H1 (cell line): ENCODE data around the gene TP53BP1. TPM values are rescaled to one million over a fixed set of nuclear protein-coding genes. Genes with fewer than 3 reads are reported as not detected.

ENCODE experiments used
- CTCF ChIA-PET: fragments of 300-600 bp; sonication (Branson Sonifier 250); formaldehyde crosslinking; loops from one replicate; lab custom pipeline; 2021; ENCODE audit not compliant: partially characterized antibody; lab: Charles Lee
- POLR2A ChIA-PET: fragments of 300-600 bp; sonication (Branson Sonifier 250); formaldehyde crosslinking; loops from one replicate; lab custom pipeline; 2021; ENCODE audit warnings: inconsistent platforms; ENCODE audit not compliant: partially characterized antibody; lab: Charles Lee
- DNase-seq, 2 experiments: peaks; one replicate each; pipeline versions ENCODE4 v3.0.0 to v3.0.0-alpha.2; 2010 to 2022; ENCODE audit warnings: low spot score in 2 of 2, low read depth in 1 of 2, mixed read lengths in 1 of 2
- FAIRE-seq: peaks from 2 replicates; lab custom pipeline; 2011; peaks lifted over from hg19 to GRCh38; lab: Jason Lieb, UNC
- H2AFZ ChIP-seq: 2 replicates; pipeline ENCODE4 v1.8.1; 2012; ENCODE audit warnings: low read length, inconsistent platforms
- H2AK5ac ChIP-seq: 2 replicates; pipeline ENCODE4 v1.6.1; 2013; ENCODE audit warnings: low read depth, low read length
- H2BK120ac ChIP-seq: replicated peaks from 2 replicates; pipeline ENCODE3; 2013; ENCODE audit warnings: low read depth, low read length, inconsistent platforms
- H2BK12ac ChIP-seq: 2 replicates; pipeline ENCODE4 v1.6.1; 2013; ENCODE audit warnings: low read depth, low read length
- H2BK15ac ChIP-seq: 2 replicates; pipeline ENCODE4 v1.6.1; 2013; ENCODE audit warnings: low read length
- H2BK20ac ChIP-seq: 2 replicates; pipeline ENCODE4 v1.6.1; 2013; ENCODE audit warnings: low read length
- H2BK5ac ChIP-seq: 2 replicates; pipeline ENCODE4 v1.6.1; 2013; ENCODE audit warnings: low read depth, low read length
- H3K14ac ChIP-seq: 2 replicates; pipeline ENCODE4 v1.6.1; 2013; ENCODE audit warnings: inconsistent platforms; ENCODE audit not compliant: insufficient read length
- H3K18ac ChIP-seq: 2 replicates; pipeline ENCODE4 v1.6.1; 2013; ENCODE audit warnings: low read length; ENCODE audit errors: extremely low read depth
- H3K23ac ChIP-seq: 2 replicates; pipeline ENCODE4 v1.6.1; 2013; ENCODE audit warnings: inconsistent platforms; ENCODE audit not compliant: insufficient read length
- H3K23me2 ChIP-seq: 2 replicates; pipeline ENCODE4 v1.6.1; 2013; ENCODE audit warnings: low read depth, low read length
- H3K27ac ChIP-seq: 2 replicates; pipeline ENCODE4 v1.6.1; 2011; ENCODE audit warnings: low read depth, low read length, inconsistent platforms
- H3K27me3 ChIP-seq, 4 experiments: replicated peaks in 1 of 4; 1 replicate in 1 of 4; 2 replicates in 3 of 4; pipeline versions ENCODE4 v1.6.1 to v1.8.1; 2011 to 2013; ENCODE audit warnings: low read length in 3 of 4, mild to moderate bottlenecking in 3 of 4, inconsistent platforms in 2 of 4, mixed read lengths in 2 of 4, moderate library complexity in 1 of 4; ENCODE audit not compliant: control insufficient read depth in 3 of 4, insufficient read depth in 3 of 4; ENCODE audit errors: extremely low read depth in 1 of 4
- H3K36me3 ChIP-seq, 4 experiments: 2 replicates each; pipeline versions ENCODE4 v1.6.1 to v1.8.1; 2011 to 2013; ENCODE audit warnings: mild to moderate bottlenecking in 4 of 4, low read length in 3 of 4, moderate library complexity in 2 of 4, control low read depth in 1 of 4, inconsistent platforms in 1 of 4; ENCODE audit not compliant: insufficient read depth in 4 of 4, control insufficient read depth in 2 of 4
- H3K4ac ChIP-seq: replicated peaks from 2 replicates; pipeline ENCODE3; 2013; ENCODE audit warnings: low read length, low read depth, mixed read lengths, inconsistent platforms; ENCODE audit not compliant: insufficient read length
- H3K4me1 ChIP-seq, 4 experiments: replicated peaks in 1 of 4; 1 replicate in 1 of 4; 2 replicates in 3 of 4; pipeline versions ENCODE4 v1.6.1 to v1.8.1; 2011 to 2013; ENCODE audit warnings: low read length in 3 of 4, inconsistent platforms in 2 of 4, mixed read lengths in 1 of 4; ENCODE audit not compliant: insufficient read depth in 4 of 4, control insufficient read depth in 3 of 4
- H3K4me2 ChIP-seq, 2 experiments: 2 replicates each; pipeline versions ENCODE4 v1.6.1 to v1.8.1; 2011 to 2013; ENCODE audit warnings: low read depth in 2 of 2, low read length in 2 of 2, control low read depth in 1 of 2, inconsistent platforms in 1 of 2, mild to moderate bottlenecking in 1 of 2; ENCODE audit not compliant: insufficient read depth in 1 of 2
- H3K4me3 ChIP-seq, 4 experiments: fragments of 200-600, 300-600 bp in 1 of 4; sonication (generic), shearing (Covaris generic), sonication (Bioruptor Twin) in 1 of 4; 2 replicates each; pipeline versions ENCODE4 v1.5.1 to v1.8.1; 2011 to 2016; ENCODE audit warnings: low read length in 4 of 4, low read depth in 3 of 4, control low read depth in 2 of 4, inconsistent platforms in 2 of 4, mild to moderate bottlenecking in 2 of 4, mixed read lengths in 1 of 4, moderate library complexity in 1 of 4; ENCODE audit not compliant: insufficient read depth in 2 of 4; ENCODE audit errors: extremely low read depth in 1 of 4
- H3K56ac ChIP-seq: replicated peaks from 2 replicates; pipeline ENCODE3; 2013; ENCODE audit warnings: low read depth, mild to moderate bottlenecking, mixed read lengths, low read length, inconsistent platforms; ENCODE audit not compliant: insufficient read length
- H3K79me1 ChIP-seq: 2 replicates; pipeline ENCODE4 v1.6.1; 2013; ENCODE audit warnings: low read depth, low read length, control low read depth
- H3K79me2 ChIP-seq, 2 experiments: 2 replicates each; pipeline versions ENCODE4 v1.6.1 to v1.8.1; 2012 to 2013; ENCODE audit warnings: low read length in 2 of 2, mild to moderate bottlenecking in 2 of 2, inconsistent platforms in 1 of 2; ENCODE audit not compliant: insufficient read depth in 2 of 2, control insufficient read depth in 1 of 2
- H3K9ac ChIP-seq, 4 experiments: replicated peaks in 1 of 4; 1 replicate in 1 of 4; 2 replicates in 3 of 4; pipeline versions ENCODE4 v1.6.1 to v1.8.1; 2011 to 2013; ENCODE audit warnings: low read depth in 3 of 4, low read length in 3 of 4, control low read depth in 2 of 4, mild to moderate bottlenecking in 2 of 4, moderate library complexity in 2 of 4, inconsistent platforms in 1 of 4; ENCODE audit errors: extremely low read depth in 1 of 4
- H3K9me3 ChIP-seq, 2 experiments: 2 replicates each; pipeline versions ENCODE4 v1.6.1 to v1.8.1; 2012 to 2013; ENCODE audit warnings: mild to moderate bottlenecking in 2 of 2, moderate library complexity in 2 of 2, control low read depth in 1 of 2, inconsistent platforms in 1 of 2, low read depth in 1 of 2, low read length in 1 of 2, mixed read lengths in 1 of 2; ENCODE audit not compliant: insufficient read depth in 2 of 2
- H4K20me1 ChIP-seq, 2 experiments: replicated peaks in 1 of 2; 2 replicates each; pipeline versions ENCODE3 to v1.8.1; 2011 to 2013; ENCODE audit warnings: inconsistent platforms in 2 of 2, low read length in 2 of 2, mild to moderate bottlenecking in 1 of 2; ENCODE audit not compliant: insufficient read depth in 2 of 2, control insufficient read depth in 1 of 2
- H4K5ac ChIP-seq: 2 replicates; pipeline ENCODE4 v1.6.1; 2013; ENCODE audit warnings: low read length, low read depth, mixed read lengths, inconsistent platforms; ENCODE audit not compliant: insufficient read length
- H4K8ac ChIP-seq: 2 replicates; pipeline ENCODE4 v1.8.0; 2013; ENCODE audit warnings: mild to moderate bottlenecking, moderate library complexity, low read length, inconsistent platforms; ENCODE audit not compliant: insufficient read depth; ENCODE audit errors: extremely low read depth
- H4K91ac ChIP-seq: replicated peaks from 2 replicates; pipeline ENCODE3; 2013; ENCODE audit warnings: low read length, mixed read lengths, inconsistent platforms; ENCODE audit not compliant: insufficient read length
- GTF2F1 ChIP-seq: IDR thresholded peaks from 2 replicates; pipeline ENCODE4 v1.6.1; 2012; ENCODE audit warnings: low read depth, low read length, improper control_type of control experiment, borderline replicate concordance
- TCF12 ChIP-seq: IDR thresholded peaks from 2 replicates; pipeline ENCODE4 v1.6.1; 2011; ENCODE audit warnings: low read depth, mild to moderate bottlenecking, low read length
- WGBS, 2 experiments: shearing (Covaris generic) in 1 of 2; methylation state at CpG; one replicate each; pipeline versions ENCODE4 v1.1.6 to v1.1.7; 2013 to 2015; ENCODE audit warnings: low lambda C conversion rate in 2 of 2, mixed read lengths in 2 of 2, inconsistent platforms in 1 of 2, low coverage in 1 of 2, missing lambda C conversion rate in 1 of 2; ENCODE audit not compliant: insufficient replicate concordance in 2 of 2, insufficient coverage in 1 of 2, insufficient read length in 1 of 2; ENCODE audit errors: extremely low coverage in 1 of 2, missing lambda C conversion rate in 1 of 2; 5-methylcytosine and 5-hydroxymethylcytosine counted together
- polyA plus RNA-seq, 7 experiments: library from polyadenylated mRNA; depleted of rRNA in 3 of 7; stranded (reverse) in 5 of 7; unstranded in 2 of 7; fragments of >200 nt in 5 of 7; fragments of 200-250 nt in 2 of 7; gene quantifications; 1 replicate in 5 of 7; 2 replicates in 1 of 7; 4 replicates in 1 of 7; pipeline versions ENCODE4 v1.2.1 to v1.2.3, GENCODE V29; 2011 to 2013; ENCODE audit warnings: missing spikeins in 2 of 7, mixed read lengths in 2 of 7
- total RNA-seq: library from RNA; stranded (reverse); fragmentation: NEBNext Ultra II Directional; extraction: Animal tissue kit (Norgen Biotek cat#: 25700); gene quantifications from 2 replicates; pipeline ENCODE4 v1.2.1, GENCODE V29; 2021

Gene TP53BP1
- total and polyA plus RNA-seq, 2 of the 8 experiments (the other 6 are each of a cell fraction or from before 2014, with no cell fraction given) = 34.1 to 63.6 TPM

- no peak for TF ChIP-seq TCF12
- TF ChIP-seq GTF2F1 = no peak
- no peaks in the 10 kb centered on the region; the same call in 1 of the 2 replicates for H3K79me1 ChIP-seq
- H3K23ac ChIP-seq = no peak overlapping the region
- H3K79me2 ChIP-seq = no peaks in the 10 kb centered on the region
- no peak overlapping the region for H4K91ac ChIP-seq
- no peak overlapping the region for H3K14ac ChIP-seq
- H2BK12ac ChIP-seq = no peak overlapping the region
- 0 out of 2 replicates have a peak overlapping the region, but pooled peaks have one; percentile 3 for H3K27ac ChIP-seq
- H3K18ac ChIP-seq = no peak overlapping the region
- H2BK15ac ChIP-seq = no peak overlapping the region
- H3K56ac ChIP-seq = no peak overlapping the region
- no peak for FAIRE-seq
- H2BK20ac ChIP-seq = no peak overlapping the region
- ChIA-PET CTCF (interaction anchor here (0.6 to 0.9 kb wide), 2 partner anchors 30 to 90 kb away, joined by 3 read pairs; no protein-coding TSS in a partner anchor), POLR2A (interaction anchor here (1.1 kb wide), 1 partner anchor 36 kb away, joined by 3 read pairs; no protein-coding TSS in a partner anchor)
- no peak overlapping the region for H2BK120ac ChIP-seq
- no peaks in the 10 kb centered on the region for H3K9me3 ChIP-seq
- H3K27me3 ChIP-seq = no peaks in the 10 kb centered on the region
- WGBS, 2 experiments = 83% methylated on average over 5 of the region's 5 CpGs; no CpG with 5 or more reads in 1 of the 2 experiments
- H3K4me3 ChIP-seq = no peak overlapping the region
- H3K9ac ChIP-seq = no peak overlapping the region
- no peak overlapping the region for H2BK5ac ChIP-seq
- H3K36me3 ChIP-seq = peaks cover 20 to 86% (median 66%) of the 10 kb centered on the region in 4 experiments
- DNase-seq = no peak
- no peak overlapping the region for H4K5ac ChIP-seq
- peaks cover 3 to 4% of the 10 kb centered on the region in 2 experiments for H4K20me1 ChIP-seq
- H4K8ac ChIP-seq = no peak overlapping the region; the same call in 1 of the 2 replicates
- no peaks in the 10 kb centered on the region for H3K4me1 ChIP-seq
- no peak overlapping the region for H2AK5ac ChIP-seq
- H2AFZ ChIP-seq = no peak overlapping the region
- H3K23me2 ChIP-seq = no peaks in the 10 kb centered on the region
- H3K4me2 ChIP-seq = no peak overlapping the region
- H3K4ac ChIP-seq = no peak overlapping the region
Measured at GRCh38 chr15:43404130-43404529, 88.8 kb downstream of the TP53BP1 start.
